Coronary artery (tissue), 2 donors: ENCODE measurements around the gene UBE2E3.

Source experiments
- DNase-seq: peaks from one replicate; pipeline ENCODE4 v3.0.0-alpha.2; 2017; ENCODE audit warnings: low spot score
- H3K27ac ChIP-seq, 2 donors: fragments of 200-600 bp; sonication (generic); one replicate each; pipeline ENCODE4 v1.5.1; 2016 to 2019
- H3K4me3 ChIP-seq: fragments of 200-600 bp; sonication (generic); 2 replicates; pipeline ENCODE4 v1.5.1; 2016; ENCODE audit warnings: mild to moderate bottlenecking, moderate library complexity
- CTCF ChIP-seq: fragments of 200-600 bp; sonication (generic); IDR thresholded peaks from one replicate; pipeline ENCODE4 v1.5.1; 2019; ENCODE audit warnings: antibody characterized with exemption

Gene UBE2E3

GRCh38 chr2:181095486-181095885 is 115.1 kb downstream of the UBE2E3 start:
- H3K4me3 ChIP-seq = no peak overlapping the region
- H3K27ac ChIP-seq = no peak overlapping the region
- TF ChIP-seq CTCF = no peak
- DNase-seq = no peak

GRCh38 chr2:181103659-181104058 is 123.3 kb downstream of the UBE2E3 start:
- no peak for TF ChIP-seq CTCF
- H3K27ac ChIP-seq = no peak overlapping the region
- DNase-seq = no peak

DNA sequence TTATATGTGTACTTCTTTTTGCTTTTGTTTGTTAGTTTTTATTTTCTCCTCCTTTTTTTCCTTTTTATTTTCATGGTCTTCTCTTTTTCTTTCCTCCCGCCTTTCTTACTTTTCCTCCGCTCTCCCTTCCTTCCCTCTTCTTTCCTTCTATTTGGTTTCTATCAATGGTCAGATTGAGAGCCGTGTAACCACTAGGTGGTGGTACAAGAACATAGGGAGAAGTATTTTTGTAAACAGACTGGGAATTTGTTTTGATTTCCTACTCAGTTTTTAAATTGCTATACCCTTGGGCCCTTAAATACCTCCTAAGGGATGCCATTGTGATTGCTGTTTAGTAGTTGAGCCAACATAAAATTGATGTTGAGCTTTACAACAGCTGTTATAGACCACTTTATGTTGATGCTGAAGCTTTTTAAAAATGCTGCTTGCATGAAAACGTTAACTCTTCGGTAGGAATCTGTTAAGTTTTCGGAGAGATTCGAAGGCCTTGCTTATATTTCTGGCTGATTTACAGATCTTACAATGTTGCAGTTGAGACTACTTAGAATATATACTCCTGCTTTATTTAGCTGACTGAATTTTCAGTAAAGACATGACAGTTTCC is 124.2 kb downstream of the UBE2E3 start:
- no peak for DNase-seq
- no peak overlapping the region for H3K27ac ChIP-seq
- H3K4me3 ChIP-seq = no peak overlapping the region
- no peak for TF ChIP-seq CTCF

More at GRCh38 chr2:181103659-181104058, 123.3 kb downstream of the UBE2E3 start:
- H3K4me3 ChIP-seq = no peak overlapping the region

- TF ChIP-seq CTCF = no peak
- no peak for DNase-seq
- H3K4me3 ChIP-seq = no peak overlapping the region
- H3K27ac ChIP-seq = no peak overlapping the region
Measured at GRCh38 chr2:181105562-181105961, 125.2 kb downstream of the UBE2E3 start.

DNA sequence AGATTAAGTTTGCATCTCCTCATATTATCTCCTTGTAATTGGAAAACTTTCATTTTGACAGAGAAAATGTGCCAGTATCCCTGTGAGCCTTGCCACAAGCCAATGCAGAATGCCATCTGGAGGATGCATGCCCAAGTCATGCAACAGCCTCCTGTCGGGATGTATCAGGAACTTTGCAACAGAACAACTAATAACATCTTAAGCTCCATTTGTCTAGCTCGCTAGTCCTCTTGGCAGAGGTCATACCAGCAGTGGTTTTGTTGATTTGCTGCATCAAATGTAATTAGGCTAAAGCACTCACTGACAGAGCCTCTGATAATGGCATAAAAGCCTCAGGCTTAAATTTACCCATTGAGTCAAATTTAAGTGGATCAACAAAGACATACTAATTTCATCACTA is 125.8 kb downstream of the UBE2E3 start:
- Histone ChIP-seq H3K27ac (no peak overlapping the region), H3K4me3 (no peak overlapping the region)
- TF ChIP-seq CTCF = no peak
- no peak for DNase-seq

- no peak for TF ChIP-seq CTCF
- no peak for DNase-seq
- H3K27ac ChIP-seq = no peak overlapping the region
- H3K4me3 ChIP-seq = no peak overlapping the region
Measured at GRCh38 chr2:181106789-181107627, 126.6 kb downstream of the UBE2E3 start.

DNA sequence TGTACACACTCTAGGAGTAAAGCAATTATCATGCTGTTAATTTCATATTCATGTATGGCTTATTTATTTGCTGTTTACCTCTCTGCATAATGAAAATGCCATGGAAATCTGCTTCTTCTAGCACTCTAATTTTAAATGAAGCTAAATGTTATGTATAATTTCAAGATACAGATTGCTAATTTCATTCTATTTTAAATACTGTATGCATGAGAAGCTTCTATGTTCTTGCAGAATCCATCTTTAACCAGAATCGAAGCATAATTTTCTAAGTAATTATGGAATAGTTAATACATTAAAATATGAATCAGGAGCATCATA is 127.2 kb downstream of the UBE2E3 start:
- H3K4me3 ChIP-seq = no peak overlapping the region
- H3K27ac ChIP-seq = no peak overlapping the region
- no peak for TF ChIP-seq CTCF
- no peak for DNase-seq
